PC-9 (cell line): ENCODE measurements around the gene CDIP1.

Source experiments
- CTCF ChIP-seq: fragments of 200-600 bp; sonication (generic); conservative IDR thresholded peaks from 2 replicates; pipeline ENCODE4 v1.6.1; 2017; ENCODE audit warnings: mixed run types, antibody characterized with exemption, mild to moderate bottlenecking, moderate library complexity
- EZH2 ChIP-seq: fragments of 200-600 bp; sonication (generic); IDR thresholded peaks from 2 replicates; pipeline ENCODE4 v1.8.0; 2017; ENCODE audit warnings: antibody characterized with exemption, low read depth

GRCh38 chr16:4511441-4512082 is 27.0 kb downstream of the CDIP1 start:
- TF ChIP-seq CTCF (peak; percentile 70), EZH2 (no peak)
